Fibroblast of lung (primary cell): ENCODE data around the gene FBXO33.

ENCODE experiments used
- EZH2 ChIP-seq: IDR thresholded peaks from 2 replicates; pipeline ENCODE4 v1.5.1; 2012; ENCODE audit warnings: low read length, control low read depth, mild to moderate bottlenecking; ENCODE audit errors: missing control alignments
- TF ChIP-seq, protein P1 (sequence below), 2 donors: IDR thresholded peaks in 1 of 2; conservative IDR thresholded peaks in 1 of 2; 1 replicate in 1 of 2; 2 replicates in 1 of 2; pipeline ENCODE4 v1.5.1; 2011 to 2012; ENCODE audit warnings: low read length in 2 of 2, control low read depth in 1 of 2, inconsistent platforms in 1 of 2, low read depth in 1 of 2, mild to moderate bottlenecking in 1 of 2

DNA sequence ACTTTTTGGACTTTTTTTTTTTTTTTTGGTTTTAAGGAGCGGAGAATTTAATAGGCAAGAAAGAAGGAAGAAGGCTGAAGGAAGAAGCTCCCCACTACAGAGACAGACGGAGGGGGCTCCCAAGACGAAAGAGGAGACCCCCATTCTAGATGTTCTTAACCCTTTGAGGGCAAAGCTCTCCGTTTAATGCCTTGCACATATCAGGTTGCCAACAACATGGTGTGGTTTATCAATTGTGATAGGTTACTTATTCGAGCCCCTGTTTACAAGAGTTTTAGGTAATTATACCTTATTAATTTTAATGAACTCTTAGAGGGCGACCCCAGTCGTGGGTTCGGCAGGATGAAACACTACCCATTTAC lies 1.2 kb upstream of the FBXO33 start:
- TF ChIP-seq, protein P1, sequence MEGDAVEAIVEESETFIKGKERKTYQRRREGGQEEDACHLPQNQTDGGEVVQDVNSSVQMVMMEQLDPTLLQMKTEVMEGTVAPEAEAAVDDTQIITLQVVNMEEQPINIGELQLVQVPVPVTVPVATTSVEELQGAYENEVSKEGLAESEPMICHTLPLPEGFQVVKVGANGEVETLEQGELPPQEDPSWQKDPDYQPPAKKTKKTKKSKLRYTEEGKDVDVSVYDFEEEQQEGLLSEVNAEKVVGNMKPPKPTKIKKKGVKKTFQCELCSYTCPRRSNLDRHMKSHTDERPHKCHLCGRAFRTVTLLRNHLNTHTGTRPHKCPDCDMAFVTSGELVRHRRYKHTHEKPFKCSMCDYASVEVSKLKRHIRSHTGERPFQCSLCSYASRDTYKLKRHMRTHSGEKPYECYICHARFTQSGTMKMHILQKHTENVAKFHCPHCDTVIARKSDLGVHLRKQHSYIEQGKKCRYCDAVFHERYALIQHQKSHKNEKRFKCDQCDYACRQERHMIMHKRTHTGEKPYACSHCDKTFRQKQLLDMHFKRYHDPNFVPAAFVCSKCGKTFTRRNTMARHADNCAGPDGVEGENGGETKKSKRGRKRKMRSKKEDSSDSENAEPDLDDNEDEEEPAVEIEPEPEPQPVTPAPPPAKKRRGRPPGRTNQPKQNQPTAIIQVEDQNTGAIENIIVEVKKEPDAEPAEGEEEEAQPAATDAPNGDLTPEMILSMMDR (conservative IDR thresholded peaks at IDR 0.05 in 1 of 2, IDR thresholded peaks at IDR 0.05 in 1 of 2; ENCODE audit: low read depth in 1 of 2, low read length in 2 of 2) = no peak
- no peak for TF ChIP-seq EZH2
